ENCODE measurements around the gene CACNA2D2. TPM values are rescaled to one million over a fixed set of nuclear protein-coding genes. Genes with fewer than 3 reads are reported as not detected.

The CACNA2D2 gene
- total RNA-seq, 1 experiment from 2014 or later, result 27.7 TPM

DNA sequence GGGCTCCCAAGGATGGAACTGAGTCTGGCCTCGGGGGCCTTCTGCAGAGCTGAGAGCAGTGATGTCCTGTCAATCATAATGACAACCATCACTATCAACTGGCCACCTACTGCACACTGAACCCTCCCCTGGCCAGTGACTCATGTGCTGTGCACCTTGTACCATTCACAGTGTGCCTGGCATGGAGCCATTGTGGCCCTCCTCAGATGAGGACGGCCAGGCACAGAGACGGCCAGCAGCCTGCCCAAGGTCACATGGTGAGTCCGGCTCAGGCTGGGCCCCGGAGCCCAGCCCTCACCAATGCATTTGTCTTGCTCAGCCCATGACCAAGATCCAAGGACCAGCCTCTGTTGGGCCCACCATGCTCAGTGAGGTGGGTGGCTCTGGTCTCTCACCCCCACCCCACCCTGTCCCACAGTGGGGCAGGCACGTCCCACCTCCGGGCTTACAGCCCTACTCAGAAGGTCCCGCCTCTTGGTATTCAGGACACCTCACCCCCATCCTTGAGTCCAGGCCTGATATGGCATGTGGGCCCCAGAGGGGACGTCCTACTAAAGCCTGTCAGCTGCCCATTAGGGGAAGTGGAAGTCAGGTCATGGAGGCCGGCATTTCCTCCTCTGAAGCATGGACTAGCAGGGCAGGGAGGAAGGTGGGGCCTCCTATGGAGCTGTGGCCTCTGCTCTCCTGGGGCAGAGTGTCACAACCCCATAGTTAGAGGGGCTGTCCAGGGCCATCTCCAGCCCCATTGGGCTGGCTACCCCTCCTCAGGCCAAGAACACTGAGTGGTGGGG, 108.2 kb downstream of the CACNA2D2 start:
- Histone ChIP-seq H2AFZ (ENCODE audit: low read length) (no peak overlapping the region), H3K18ac (ENCODE audit: insufficient read length, low read depth, low read length) (no peak overlapping the region), H4K91ac (ENCODE audit: insufficient read length, low read depth, low read length) (no peak overlapping the region), H2BK15ac (ENCODE audit: low read depth, low read length) (no peak overlapping the region), H3K23me2 (ENCODE audit: insufficient read length, low read depth, low read length, poor library complexity, severe bottlenecking) (no peaks in the 10 kb centered on the region), H3K4me1 (ENCODE audit: insufficient read depth, low read length) (no peaks in the 10 kb centered on the region), H3K9ac (ENCODE audit: extremely low read depth, insufficient read length, low read length) (no peak overlapping the region), H3K56ac (ENCODE audit: insufficient read length, low read depth, low read length) (no peak overlapping the region), H3K14ac (ENCODE audit: insufficient read depth, low read length) (no peak overlapping the region; the same call in 1 of the 2 replicates), H3K27ac (ENCODE audit: insufficient read length, low read depth, low read length) (no peak overlapping the region), H3K9me3 (ENCODE audit: control insufficient read depth, low read depth, low read length) (no peaks in the 10 kb centered on the region), H3K4ac (ENCODE audit: low read depth, low read length) (no peak overlapping the region), H2AK5ac (ENCODE audit: insufficient read length, low read length) (no peak overlapping the region), H3K79me1 (ENCODE audit: insufficient read depth, low read depth, low read length, poor library complexity, severe bottlenecking) (no peaks in the 10 kb centered on the region), H2BK5ac (ENCODE audit: insufficient read length, low read length) (no peak overlapping the region), H3K23ac (ENCODE audit: insufficient read length, low read depth, low read length) (no peak overlapping the region), H3K27me3 (ENCODE audit: insufficient read depth, low read length) (no peaks in the 10 kb centered on the region), H4K5ac (ENCODE audit: insufficient read length, low read depth, low read length) (no peak overlapping the region), H3K79me2 (ENCODE audit: insufficient read depth, low read length) (no peaks in the 10 kb centered on the region), H4K20me1 (ENCODE audit: control insufficient read depth, insufficient read depth, insufficient read length) (no peaks in the 10 kb centered on the region), H3T11ph (ENCODE audit: low read length) (no peak overlapping the region), H4K8ac (replicated peaks; ENCODE audit: insufficient read length, low read depth, low read length) (no peak overlapping the region), H2BK20ac (ENCODE audit: low read depth, low read length, poor library complexity, severe bottlenecking) (no peak overlapping the region), H2BK120ac (ENCODE audit: low read depth, low read length, poor library complexity, severe bottlenecking) (no peak overlapping the region), H3K4me2 (ENCODE audit: insufficient read depth, insufficient read length, low read length) (no peak overlapping the region), H2BK12ac (ENCODE audit: insufficient read length, low read depth, low read length) (no peak overlapping the region)
- no peaks in the 10 kb centered on the region for H3K4me1 Mint-ChIP-seq
- no CpG with 5 or more reads among the region's 10 CpGs for WGBS (ENCODE audit: extremely low coverage, insufficient read length, low lambda C conversion rate)
- TF ChIP-seq, protein P1, sequence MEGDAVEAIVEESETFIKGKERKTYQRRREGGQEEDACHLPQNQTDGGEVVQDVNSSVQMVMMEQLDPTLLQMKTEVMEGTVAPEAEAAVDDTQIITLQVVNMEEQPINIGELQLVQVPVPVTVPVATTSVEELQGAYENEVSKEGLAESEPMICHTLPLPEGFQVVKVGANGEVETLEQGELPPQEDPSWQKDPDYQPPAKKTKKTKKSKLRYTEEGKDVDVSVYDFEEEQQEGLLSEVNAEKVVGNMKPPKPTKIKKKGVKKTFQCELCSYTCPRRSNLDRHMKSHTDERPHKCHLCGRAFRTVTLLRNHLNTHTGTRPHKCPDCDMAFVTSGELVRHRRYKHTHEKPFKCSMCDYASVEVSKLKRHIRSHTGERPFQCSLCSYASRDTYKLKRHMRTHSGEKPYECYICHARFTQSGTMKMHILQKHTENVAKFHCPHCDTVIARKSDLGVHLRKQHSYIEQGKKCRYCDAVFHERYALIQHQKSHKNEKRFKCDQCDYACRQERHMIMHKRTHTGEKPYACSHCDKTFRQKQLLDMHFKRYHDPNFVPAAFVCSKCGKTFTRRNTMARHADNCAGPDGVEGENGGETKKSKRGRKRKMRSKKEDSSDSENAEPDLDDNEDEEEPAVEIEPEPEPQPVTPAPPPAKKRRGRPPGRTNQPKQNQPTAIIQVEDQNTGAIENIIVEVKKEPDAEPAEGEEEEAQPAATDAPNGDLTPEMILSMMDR (conservative IDR thresholded peaks at IDR 0.05), result no peak
- H3K4me3 Mint-ChIP-seq, result no peak overlapping the region
- H3K27me3 Mint-ChIP-seq (ENCODE audit: low read depth), result peaks cover 6% of the 10 kb centered on the region
- no peak for DNase-seq
- H3K36me3 Mint-ChIP-seq (ENCODE audit: insufficient read depth in 1 of 3, low read depth in 3 of 3), result 0 out of 7 replicates have a peak, but pooled peaks cover 0 to 4% (median 0%) of the 10 kb centered on the region in 3 experiments
- no peak overlapping the region for H3K27ac Mint-ChIP-seq
- no peaks in the 10 kb centered on the region for H3K9me3 Mint-ChIP-seq
